AG10803 (cell line): ENCODE results near the gene UMPS.

Experiments
- DNase-seq: peaks from one replicate; pipeline ENCODE4 v3.0.0; 2010; ENCODE audit warnings: low read depth
- H3K4me3 ChIP-seq: 2 replicates; pipeline ENCODE4 v1.5.1; 2011; ENCODE audit warnings: mild to moderate bottlenecking, low read length, control low read depth
- CTCF ChIP-seq: conservative IDR thresholded peaks from 2 replicates; pipeline ENCODE4 v1.5.1; 2011; ENCODE audit warnings: mild to moderate bottlenecking, low read length, control low read depth, inconsistent platforms

Gene UMPS

GRCh38 chr3:124763206-124763605 is 33.0 kb downstream of the UMPS start:
- DNase-seq = no peak
- H3K4me3 ChIP-seq = no peak overlapping the region
- TF ChIP-seq CTCF = no peak

- DNase-seq = no peak
- no peak overlapping the region for H3K4me3 ChIP-seq
- TF ChIP-seq CTCF = no peak
Observed at GRCh38 chr3:124763644-124764358, 33.5 kb downstream of the UMPS start.

- no peak for TF ChIP-seq CTCF
- no peak for DNase-seq
- no peak overlapping the region for H3K4me3 ChIP-seq
Observed at GRCh38 chr3:124764746-124765145, 34.5 kb downstream of the UMPS start.

- no peak for DNase-seq
- no peak overlapping the region for H3K4me3 ChIP-seq
- TF ChIP-seq CTCF = no peak
Observed at GRCh38 chr3:124765197-124765840, 35.1 kb downstream of the UMPS start.

GRCh38 chr3:124766113-124767095 is 36.2 kb downstream of the UMPS start:
- H3K4me3 ChIP-seq = no peak overlapping the region
- no peak for DNase-seq
- TF ChIP-seq CTCF = no peak

- no peak for DNase-seq
- no peak overlapping the region for H3K4me3 ChIP-seq
- no peak for TF ChIP-seq CTCF
Observed at GRCh38 chr3:124767264-124767663, 37.0 kb downstream of the UMPS start.
